ENCODE measurements around the gene RASSF3. TPM values are rescaled to one million over a fixed set of nuclear protein-coding genes. Genes with fewer than 3 reads are reported as not detected.

The RASSF3 gene
- total RNA-seq, 4 donors from 2014 or later: 5.2 to 11.5 (median 7.0) TPM

GRCh38 chr12:64639466-64639865 is 29.2 kb downstream of the RASSF3 start:
- Histone ChIP-seq H3K27ac (no peak overlapping the region), H3K36me3 (no peaks in the 10 kb centered on the region), H3K9me3 (no peaks in the 10 kb centered on the region), H3K4me1 (no peaks in the 10 kb centered on the region), H3K27me3 (no peaks in the 10 kb centered on the region), H3K4me3 (no peak overlapping the region)
- intact Hi-C loops (cut with DNase I; ENCODE audit: low total_unique reads): no loop called here
- ATAC-seq (no peak), DNase-seq (no peak)
- TF ChIP-seq POLR2A (IDR thresholded peaks at IDR 0.05): no peak
- TF ChIP-seq, protein P1, sequence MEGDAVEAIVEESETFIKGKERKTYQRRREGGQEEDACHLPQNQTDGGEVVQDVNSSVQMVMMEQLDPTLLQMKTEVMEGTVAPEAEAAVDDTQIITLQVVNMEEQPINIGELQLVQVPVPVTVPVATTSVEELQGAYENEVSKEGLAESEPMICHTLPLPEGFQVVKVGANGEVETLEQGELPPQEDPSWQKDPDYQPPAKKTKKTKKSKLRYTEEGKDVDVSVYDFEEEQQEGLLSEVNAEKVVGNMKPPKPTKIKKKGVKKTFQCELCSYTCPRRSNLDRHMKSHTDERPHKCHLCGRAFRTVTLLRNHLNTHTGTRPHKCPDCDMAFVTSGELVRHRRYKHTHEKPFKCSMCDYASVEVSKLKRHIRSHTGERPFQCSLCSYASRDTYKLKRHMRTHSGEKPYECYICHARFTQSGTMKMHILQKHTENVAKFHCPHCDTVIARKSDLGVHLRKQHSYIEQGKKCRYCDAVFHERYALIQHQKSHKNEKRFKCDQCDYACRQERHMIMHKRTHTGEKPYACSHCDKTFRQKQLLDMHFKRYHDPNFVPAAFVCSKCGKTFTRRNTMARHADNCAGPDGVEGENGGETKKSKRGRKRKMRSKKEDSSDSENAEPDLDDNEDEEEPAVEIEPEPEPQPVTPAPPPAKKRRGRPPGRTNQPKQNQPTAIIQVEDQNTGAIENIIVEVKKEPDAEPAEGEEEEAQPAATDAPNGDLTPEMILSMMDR (IDR thresholded peaks at IDR 0.05 in 4 of 5, conservative IDR thresholded peaks at IDR 0.05 in 1 of 5): no peak
- in situ Hi-C loops (cut with MboI; ENCODE audit: low sequenced_read_pairs in 4 of 4): no loop called here

- ATAC-seq (no peak), DNase-seq (no peak)
- no peak overlapping the region for H3K4me3 ChIP-seq
- TF ChIP-seq, protein P1 (IDR thresholded peaks at IDR 0.05 in 4 of 5, conservative IDR thresholded peaks at IDR 0.05 in 1 of 5): no peak
- TF ChIP-seq POLR2A (IDR thresholded peaks at IDR 0.05): no peak
- intact Hi-C loops (cut with DNase I; ENCODE audit: low total_unique reads) (no loop called here), in situ Hi-C loops (cut with MboI; ENCODE audit: low sequenced_read_pairs in 4 of 4) (no loop called here)
- H3K27ac ChIP-seq: no peak overlapping the region
- no peaks in the 10 kb centered on the region for H3K36me3 ChIP-seq
- H3K9me3 ChIP-seq: no peaks in the 10 kb centered on the region
- H3K27me3 ChIP-seq: no peaks in the 10 kb centered on the region
- H3K4me1 ChIP-seq: no peaks in the 10 kb centered on the region
Measured at GRCh38 chr12:64646318-64646717, 36.0 kb downstream of the RASSF3 start.

- in situ Hi-C loops (cut with MboI; ENCODE audit: low sequenced_read_pairs in 4 of 4): no loop called here
- Histone ChIP-seq H3K36me3 (no peaks in the 10 kb centered on the region), H3K4me3 (no peak overlapping the region), H3K4me1 (no peaks in the 10 kb centered on the region), H3K9me3 (no peaks in the 10 kb centered on the region), H3K27me3 (no peaks in the 10 kb centered on the region), H3K27ac (no peak overlapping the region)
- intact Hi-C loops (cut with DNase I; ENCODE audit: low total_unique reads): no loop called here
- TF ChIP-seq, protein P1 (IDR thresholded peaks at IDR 0.05 in 4 of 5, conservative IDR thresholded peaks at IDR 0.05 in 1 of 5): no peak
- TF ChIP-seq POLR2A (IDR thresholded peaks at IDR 0.05): no peak
- no peak for DNase-seq
- no peak for ATAC-seq
Measured at GRCh38 chr12:64649487-64649886, 39.2 kb downstream of the RASSF3 start.

GRCh38 chr12:64650762-64651161 is 40.5 kb downstream of the RASSF3 start:
- intact Hi-C loops (cut with DNase I; ENCODE audit: low total_unique reads) (no loop called here), in situ Hi-C loops (cut with MboI; ENCODE audit: low sequenced_read_pairs in 4 of 4) (no loop called here)
- Histone ChIP-seq H3K4me3 (no peak overlapping the region), H3K27ac (no peak overlapping the region), H3K36me3 (no peaks in the 10 kb centered on the region), H3K4me1 (no peaks in the 10 kb centered on the region), H3K27me3 (no peaks in the 10 kb centered on the region), H3K9me3 (no peaks in the 10 kb centered on the region)
- TF ChIP-seq, protein P1 (IDR thresholded peaks at IDR 0.05 in 4 of 5, conservative IDR thresholded peaks at IDR 0.05 in 1 of 5): no peak
- no peak for TF ChIP-seq POLR2A (IDR thresholded peaks at IDR 0.05)
- DNase-seq (no peak), ATAC-seq (no peak)

GRCh38 chr12:64652346-64652745 is 42.1 kb downstream of the RASSF3 start:
- no peak for ATAC-seq
- H3K27me3 ChIP-seq: no peaks in the 10 kb centered on the region
- no peaks in the 10 kb centered on the region for H3K4me1 ChIP-seq
- no peak overlapping the region for H3K27ac ChIP-seq
- H3K9me3 ChIP-seq: no peaks in the 10 kb centered on the region
- H3K36me3 ChIP-seq: no peaks in the 10 kb centered on the region
- no peak for DNase-seq
- intact Hi-C loops (cut with DNase I; ENCODE audit: low total_unique reads) (no loop called here), in situ Hi-C loops (cut with MboI; ENCODE audit: low sequenced_read_pairs in 4 of 4) (no loop called here)
- H3K4me3 ChIP-seq: no peak overlapping the region
- no peak for TF ChIP-seq POLR2A (IDR thresholded peaks at IDR 0.05)
- TF ChIP-seq, protein P1 (IDR thresholded peaks at IDR 0.05 in 4 of 5, conservative IDR thresholded peaks at IDR 0.05 in 1 of 5): no peak
